Measurements from ENCODE around the gene RGS3. TPM values are rescaled to one million over a fixed set of nuclear protein-coding genes. Genes with fewer than 3 reads are reported as not detected.

Gene RGS3
- total and polyA plus RNA-seq, 10 of the 15 experiments (the other 5 are each of a cell fraction or from before 2014, with no cell fraction given), result 2.9 to 138 (median 28.8) TPM

DNA sequence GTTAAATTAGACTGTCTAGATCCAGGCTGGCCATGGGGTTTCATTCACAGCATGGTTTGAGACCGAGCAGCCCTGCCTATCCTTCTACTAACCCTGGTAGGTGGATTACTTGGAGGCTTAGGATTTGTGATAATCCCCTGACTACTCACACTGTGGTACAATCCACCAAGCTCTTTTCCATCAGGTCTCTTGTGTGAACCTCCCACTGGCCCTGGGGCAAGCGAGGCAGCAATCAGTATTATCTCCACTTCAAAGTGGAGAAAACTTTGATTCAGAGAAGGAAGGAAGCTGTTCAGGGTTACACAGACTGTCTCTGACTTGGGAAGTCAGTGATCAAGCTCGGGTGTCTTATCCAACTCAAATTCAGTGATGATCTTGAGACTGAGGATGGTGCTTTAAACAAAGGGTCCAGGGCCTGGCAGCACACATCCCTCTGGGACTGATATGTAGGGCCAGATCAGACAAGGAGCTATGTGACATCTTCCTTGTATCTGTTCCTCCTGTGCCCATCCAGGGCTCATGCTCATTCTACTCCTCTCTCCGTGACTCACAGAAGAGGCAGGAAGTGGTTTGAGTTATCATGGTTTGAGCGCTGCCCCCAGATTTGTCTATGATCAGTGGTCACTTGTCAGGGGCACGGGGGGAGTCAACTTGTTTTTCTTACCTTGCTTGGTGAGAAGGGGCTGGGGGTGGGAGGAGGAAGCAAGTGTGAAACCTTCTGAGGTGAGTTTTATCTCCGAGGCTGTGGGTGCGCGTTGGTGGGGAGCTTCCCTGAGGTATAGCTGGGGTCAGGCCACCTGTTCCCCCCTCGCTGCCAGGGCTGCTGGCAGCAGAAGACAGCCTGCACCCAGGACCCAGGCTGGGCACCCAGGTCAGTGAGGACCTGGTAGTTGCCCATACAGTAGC is 48.6 kb downstream of the RGS3 start:
- SMC1A ChIA-PET (ENCODE audit: uncharacterized antibody, unreplicated experiment), result interaction anchor here (0.6 to 18.5 kb wide), 16 partner anchors 10 to 162 kb away, joined by 3 to 323 read pairs (median 4); no protein-coding TSS in a partner anchor
- peak; percentile 93 for FAIRE-seq
- WGBS (ENCODE audit: insufficient coverage, insufficient replicate concordance, low lambda C conversion rate, missing lambda C conversion rate), result 11% methylated on average over 10 of the region's 10 CpGs
- TF ChIP-seq MEF2B (IDR thresholded peaks at IDR 0.05; ENCODE audit: partially characterized antibody, poor library complexity, severe bottlenecking), result peak; percentile 81
- no peak for TF ChIP-seq SUZ12 (IDR thresholded peaks at IDR 0.05; ENCODE audit: unreplicated experiment)
- TF ChIP-seq, protein P1, sequence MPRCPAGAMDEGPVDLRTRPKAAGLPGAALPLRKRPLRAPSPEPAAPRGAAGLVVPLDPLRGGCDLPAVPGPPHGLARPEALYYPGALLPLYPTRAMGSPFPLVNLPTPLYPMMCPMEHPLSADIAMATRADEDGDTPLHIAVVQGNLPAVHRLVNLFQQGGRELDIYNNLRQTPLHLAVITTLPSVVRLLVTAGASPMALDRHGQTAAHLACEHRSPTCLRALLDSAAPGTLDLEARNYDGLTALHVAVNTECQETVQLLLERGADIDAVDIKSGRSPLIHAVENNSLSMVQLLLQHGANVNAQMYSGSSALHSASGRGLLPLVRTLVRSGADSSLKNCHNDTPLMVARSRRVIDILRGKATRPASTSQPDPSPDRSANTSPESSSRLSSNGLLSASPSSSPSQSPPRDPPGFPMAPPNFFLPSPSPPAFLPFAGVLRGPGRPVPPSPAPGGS (IDR thresholded peaks at IDR 0.05; ENCODE audit: borderline replicate concordance, insufficient read depth, low read depth, low read length, poor library complexity, severe bottlenecking), result peak; percentile 93
- no peak for TF ChIP-seq RAD21 (IDR thresholded peaks at IDR 0.05; ENCODE audit: insufficient read depth, low read depth, low read length)
- TF ChIP-seq NR2F1 (conservative IDR thresholded peaks at IDR 0.05), result peak; percentile 97
- TF ChIP-seq SP1 (IDR thresholded peaks at IDR 0.05; ENCODE audit: low read depth, low read length), result peak; percentile 66
- TF ChIP-seq, protein P2, sequence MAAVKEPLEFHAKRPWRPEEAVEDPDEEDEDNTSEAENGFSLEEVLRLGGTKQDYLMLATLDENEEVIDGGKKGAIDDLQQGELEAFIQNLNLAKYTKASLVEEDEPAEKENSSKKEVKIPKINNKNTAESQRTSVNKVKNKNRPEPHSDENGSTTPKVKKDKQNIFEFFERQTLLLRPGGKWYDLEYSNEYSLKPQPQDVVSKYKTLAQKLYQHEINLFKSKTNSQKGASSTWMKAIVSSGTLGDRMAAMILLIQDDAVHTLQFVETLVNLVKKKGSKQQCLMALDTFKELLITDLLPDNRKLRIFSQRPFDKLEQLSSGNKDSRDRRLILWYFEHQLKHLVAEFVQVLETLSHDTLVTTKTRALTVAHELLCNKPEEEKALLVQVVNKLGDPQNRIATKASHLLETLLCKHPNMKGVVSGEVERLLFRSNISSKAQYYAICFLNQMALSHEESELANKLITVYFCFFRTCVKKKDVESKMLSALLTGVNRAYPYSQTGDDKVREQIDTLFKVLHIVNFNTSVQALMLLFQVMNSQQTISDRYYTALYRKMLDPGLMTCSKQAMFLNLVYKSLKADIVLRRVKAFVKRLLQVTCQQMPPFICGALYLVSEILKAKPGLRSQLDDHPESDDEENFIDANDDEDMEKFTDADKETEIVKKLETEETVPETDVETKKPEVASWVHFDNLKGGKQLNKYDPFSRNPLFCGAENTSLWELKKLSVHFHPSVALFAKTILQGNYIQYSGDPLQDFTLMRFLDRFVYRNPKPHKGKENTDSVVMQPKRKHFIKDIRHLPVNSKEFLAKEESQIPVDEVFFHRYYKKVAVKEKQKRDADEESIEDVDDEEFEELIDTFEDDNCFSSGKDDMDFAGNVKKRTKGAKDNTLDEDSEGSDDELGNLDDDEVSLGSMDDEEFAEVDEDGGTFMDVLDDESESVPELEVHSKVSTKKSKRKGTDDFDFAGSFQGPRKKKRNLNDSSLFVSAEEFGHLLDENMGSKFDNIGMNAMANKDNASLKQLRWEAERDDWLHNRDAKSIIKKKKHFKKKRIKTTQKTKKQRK (IDR thresholded peaks at IDR 0.05; ENCODE audit: low read depth, low read length), result no peak
- TF ChIP-seq, protein P3, sequence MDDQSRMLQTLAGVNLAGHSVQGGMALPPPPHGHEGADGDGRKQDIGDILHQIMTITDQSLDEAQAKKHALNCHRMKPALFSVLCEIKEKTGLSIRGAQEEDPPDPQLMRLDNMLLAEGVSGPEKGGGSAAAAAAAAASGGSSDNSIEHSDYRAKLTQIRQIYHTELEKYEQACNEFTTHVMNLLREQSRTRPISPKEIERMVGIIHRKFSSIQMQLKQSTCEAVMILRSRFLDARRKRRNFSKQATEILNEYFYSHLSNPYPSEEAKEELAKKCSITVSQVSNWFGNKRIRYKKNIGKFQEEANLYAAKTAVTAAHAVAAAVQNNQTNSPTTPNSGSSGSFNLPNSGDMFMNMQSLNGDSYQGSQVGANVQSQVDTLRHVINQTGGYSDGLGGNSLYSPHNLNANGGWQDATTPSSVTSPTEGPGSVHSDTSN (IDR thresholded peaks at IDR 0.05; ENCODE audit: insufficient replicate concordance, low read depth, low read length), result peak; percentile 2
- TF ChIP-seq, protein P4, sequence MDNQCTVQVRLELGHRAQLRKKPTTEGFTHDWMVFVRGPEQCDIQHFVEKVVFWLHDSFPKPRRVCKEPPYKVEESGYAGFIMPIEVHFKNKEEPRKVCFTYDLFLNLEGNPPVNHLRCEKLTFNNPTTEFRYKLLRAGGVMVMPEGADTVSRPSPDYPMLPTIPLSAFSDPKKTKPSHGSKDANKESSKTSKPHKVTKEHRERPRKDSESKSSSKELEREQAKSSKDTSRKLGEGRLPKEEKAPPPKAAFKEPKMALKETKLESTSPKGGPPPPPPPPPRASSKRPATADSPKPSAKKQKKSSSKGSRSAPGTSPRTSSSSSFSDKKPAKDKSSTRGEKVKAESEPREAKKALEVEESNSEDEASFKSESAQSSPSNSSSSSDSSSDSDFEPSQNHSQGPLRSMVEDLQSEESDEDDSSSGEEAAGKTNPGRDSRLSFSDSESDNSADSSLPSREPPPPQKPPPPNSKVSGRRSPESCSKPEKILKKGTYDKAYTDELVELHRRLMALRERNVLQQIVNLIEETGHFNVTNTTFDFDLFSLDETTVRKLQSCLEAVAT (IDR thresholded peaks at IDR 0.05), result peak; percentile 75
- peak; percentile 71 to 85; a peak in 3 of 4 replicates for TF ChIP-seq BHLHE40 (IDR thresholded peaks at IDR 0.05; ENCODE audit: borderline replicate concordance in 1 of 2, low read depth in 2 of 2, low read length in 1 of 2)
- no peak for TF ChIP-seq CBX3 (IDR thresholded peaks at IDR 0.05; ENCODE audit: borderline replicate concordance, low read depth)
- TF ChIP-seq ZNF217 (IDR thresholded peaks at IDR 0.05), result peak; percentile 68
- TF ChIP-seq TBL1XR1 (IDR thresholded peaks at IDR 0.05; ENCODE audit: low read depth, low read length), result peak; percentile 69; the same call in 1 of the 2 replicates

More for the DNA sequence above, 48.6 kb downstream of the RGS3 start:
- H3K4me2 ChIP-seq (ENCODE audit: control insufficient read depth, insufficient read depth), result peak overlapping the region; percentile 86
- ChIA-PET CTCF (interaction anchor here (1.1 to 6.7 kb wide), 8 partner anchors 9 to 109 kb away, joined by 3 to 38 read pairs (median 6); no protein-coding TSS in a partner anchor), POLR2A (interaction anchor here (1.0 to 3.4 kb wide), 8 partner anchors 9 to 70 kb away, joined by 3 to 26 read pairs (median 7); no protein-coding TSS in a partner anchor), RAD21 (ENCODE audit: unreplicated experiment) (interaction anchor here (0.7 to 15.3 kb wide), 13 partner anchors 9 to 143 kb away, joined by 3 to 481 read pairs (median 5); partner anchors contain the start of genes C9orf43 and POLE3)
- intact Hi-C loops (cut with micrococcal nuclease; ENCODE audit: unreplicated experiment) (loop anchor here (1.0 kb wide), 1 partner anchor 67 kb away; no protein-coding TSS in a partner anchor), in situ Hi-C loops (cut with MboI) (no loop called here)
- no peaks in the 10 kb centered on the region for H3K36me3 ChIP-seq (ENCODE audit: control insufficient read depth in 2 of 2, insufficient read depth in 2 of 2, low read length in 1 of 2)
- H3K27me3 ChIP-seq (replicated peaks in 1 of 2; ENCODE audit: control insufficient read depth in 2 of 2, insufficient read depth in 2 of 2, low read length in 1 of 2), result no peaks in the 10 kb centered on the region
- H3K4me1 ChIP-seq (ENCODE audit: control insufficient read depth, insufficient read depth, low read length), result peaks cover 41% of the 10 kb centered on the region
- peak overlapping the region; percentile 49 for H2AFZ ChIP-seq (ENCODE audit: control insufficient read depth, low read depth, low read length)
- DNase-seq (ENCODE audit: low read depth, low spot score) (peak; percentile 81), ATAC-seq (peak; percentile 74)
- 0 out of 2 replicates have a peak overlapping the region, but pooled peaks have one; percentile 32 for H3K9ac ChIP-seq (ENCODE audit: control insufficient read depth, insufficient read depth, low read length)
- H3K27ac ChIP-seq (ENCODE audit: control insufficient read depth, insufficient read depth), result peak overlapping the region; percentile 68
- no peaks in the 10 kb centered on the region for H3K79me2 ChIP-seq (ENCODE audit: control insufficient read depth, insufficient read depth, low read length)
- H4K20me1 ChIP-seq (ENCODE audit: control insufficient read depth, insufficient read depth), result no peaks in the 10 kb centered on the region
- H3K4me3 ChIP-seq, result peak overlapping the region; percentile 42; the same call in 1 of the 2 replicates
- no peaks in the 10 kb centered on the region for H3K9me3 ChIP-seq (replicated peaks; ENCODE audit: control insufficient read depth, insufficient read depth, low read length)
- BruUV-seq (replicated peaks), result no TSS peak

All from GM12878 (cell line).